ENCODE data around the gene VSIG8.

VSIG8 gene

GRCh38 chr1:159872891-159873290 is 10.4 kb upstream of the VSIG8 start:
- Mint-ChIP-seq H3K27me3 (peaks cover 3% of the 10 kb centered on the region), H3K36me3 (ENCODE audit: low read depth) (no peaks in the 10 kb centered on the region), H3K4me1 (ENCODE audit: low read depth) (peaks cover 5% of the 10 kb centered on the region), H3K9me3 (no peaks in the 10 kb centered on the region), H3K4me3 (no peak overlapping the region), H3K27ac (no peak overlapping the region)

DNA sequence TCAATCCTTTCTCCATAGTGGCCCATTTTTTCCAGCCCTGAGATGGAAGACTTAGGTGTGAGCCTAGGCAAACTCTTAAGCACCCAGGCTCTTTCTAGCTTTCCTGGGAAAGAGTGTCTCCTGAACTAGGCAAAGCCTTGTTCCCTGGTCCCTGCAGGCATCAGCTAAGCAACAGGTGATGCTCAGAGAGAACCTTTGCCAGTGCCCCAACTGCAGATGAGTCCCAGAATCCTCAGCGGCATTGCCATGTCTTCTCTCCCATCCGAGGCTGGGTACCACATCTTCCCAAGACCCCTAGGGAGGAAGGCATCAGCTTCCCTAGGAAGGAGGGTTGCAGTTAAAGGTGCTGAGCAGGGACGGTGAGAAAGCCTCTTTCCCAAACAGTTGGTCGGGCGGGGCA is 8.2 kb upstream of the VSIG8 start:
- no peak overlapping the region for H3K27ac Mint-ChIP-seq
- no peak overlapping the region for H3K4me3 Mint-ChIP-seq
- peaks cover 3% of the 10 kb centered on the region for H3K27me3 Mint-ChIP-seq
- H3K36me3 Mint-ChIP-seq (ENCODE audit: low read depth): no peaks in the 10 kb centered on the region
- no peaks in the 10 kb centered on the region for H3K9me3 Mint-ChIP-seq
- peaks cover 10% of the 10 kb centered on the region for H3K4me1 Mint-ChIP-seq (ENCODE audit: low read depth)

DNA sequence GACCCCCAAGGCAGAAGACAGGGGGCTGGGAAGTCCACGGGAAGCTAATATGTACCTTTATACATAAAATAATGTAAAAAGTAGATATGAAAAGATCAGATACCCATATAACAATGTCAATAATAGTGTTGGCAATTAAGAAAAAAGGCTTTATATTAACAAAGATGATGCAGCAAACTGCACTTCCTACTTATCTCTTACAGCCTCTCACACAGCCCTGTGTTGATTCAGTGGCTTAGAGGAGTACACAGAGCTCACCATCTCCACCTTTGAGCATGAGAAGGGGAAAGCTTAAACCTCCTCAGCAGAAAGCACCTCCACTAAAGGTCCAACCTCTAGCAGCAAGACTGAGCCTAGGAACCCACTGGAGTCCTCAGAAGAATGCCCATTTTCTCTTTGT is 7.2 kb upstream of the VSIG8 start:
- peaks cover 10% of the 10 kb centered on the region for H3K4me1 Mint-ChIP-seq (ENCODE audit: low read depth)
- H3K4me3 Mint-ChIP-seq: no peak overlapping the region
- peaks cover 3% of the 10 kb centered on the region for H3K27me3 Mint-ChIP-seq
- no peaks in the 10 kb centered on the region for H3K9me3 Mint-ChIP-seq
- H3K36me3 Mint-ChIP-seq (ENCODE audit: low read depth): no peaks in the 10 kb centered on the region
- H3K27ac Mint-ChIP-seq: no peak overlapping the region

DNA sequence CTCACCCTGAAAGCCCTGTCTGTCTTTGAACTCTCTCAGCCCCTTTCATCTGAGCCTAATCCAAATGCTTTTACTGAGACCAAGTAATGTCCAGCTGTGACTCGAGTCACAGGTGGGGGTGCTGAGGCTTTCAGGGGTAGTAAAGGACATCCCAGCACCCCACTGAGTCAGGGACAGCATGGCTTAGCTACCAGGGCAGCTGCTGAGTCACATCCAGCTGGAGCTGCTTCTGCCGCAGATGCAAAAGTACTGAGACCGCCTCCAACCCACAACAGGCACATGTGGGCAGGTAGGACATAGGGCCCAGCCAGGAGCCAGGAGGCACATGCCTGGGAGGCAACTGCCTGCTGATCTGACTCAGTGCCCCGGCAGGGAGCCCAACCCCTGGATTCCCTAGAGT is 6.7 kb upstream of the VSIG8 start:
- Mint-ChIP-seq H3K36me3 (ENCODE audit: low read depth) (no peaks in the 10 kb centered on the region), H3K4me3 (no peak overlapping the region), H3K9me3 (no peaks in the 10 kb centered on the region), H3K4me1 (ENCODE audit: low read depth) (peaks cover 10% of the 10 kb centered on the region), H3K27me3 (peaks cover 4% of the 10 kb centered on the region), H3K27ac (no peak overlapping the region)

- no peaks in the 10 kb centered on the region for H3K9me3 Mint-ChIP-seq
- no peak overlapping the region for H3K27ac Mint-ChIP-seq
- H3K4me3 Mint-ChIP-seq: no peak overlapping the region
- peaks cover 6% of the 10 kb centered on the region for H3K27me3 Mint-ChIP-seq
- peaks cover 10% of the 10 kb centered on the region for H3K4me1 Mint-ChIP-seq (ENCODE audit: low read depth)
- H3K36me3 Mint-ChIP-seq (ENCODE audit: low read depth): no peaks in the 10 kb centered on the region
Observed at GRCh38 chr1:159868766-159869165, 6.3 kb upstream of the VSIG8 start.

DNA sequence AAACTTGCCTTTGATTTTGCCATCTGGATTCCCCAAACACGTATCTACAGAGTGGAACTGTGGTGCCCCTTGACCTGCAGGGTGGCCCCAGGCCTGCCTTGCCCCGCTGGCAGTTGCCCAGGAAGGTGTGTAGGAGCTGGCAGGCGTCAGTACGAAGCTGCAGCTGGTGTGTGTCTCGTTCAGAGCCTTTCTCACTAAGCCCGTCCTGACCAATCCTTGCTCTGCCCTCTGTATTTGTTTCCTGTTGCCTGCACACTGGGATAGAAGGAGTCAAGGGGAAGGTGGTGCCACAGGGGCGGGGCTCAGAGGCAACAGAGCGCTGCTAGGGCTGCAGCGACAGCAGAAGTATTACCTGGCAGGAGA is 5.2 kb upstream of the VSIG8 start:
- Mint-ChIP-seq H3K36me3 (ENCODE audit: low read depth) (no peaks in the 10 kb centered on the region), H3K4me1 (ENCODE audit: low read depth) (peaks cover 10% of the 10 kb centered on the region), H3K9me3 (no peaks in the 10 kb centered on the region), H3K27ac (no peak overlapping the region), H3K27me3 (peaks cover 6% of the 10 kb centered on the region), H3K4me3 (no peak overlapping the region)

GRCh38 chr1:159866905-159867663 is 4.6 kb upstream of the VSIG8 start:
- Mint-ChIP-seq H3K27ac (no peak overlapping the region), H3K36me3 (ENCODE audit: low read depth) (no peaks in the 10 kb centered on the region), H3K9me3 (no peaks in the 10 kb centered on the region)

GRCh38 chr1:159866066-159866465 is 3.6 kb upstream of the VSIG8 start:
- Mint-ChIP-seq H3K27me3 (peaks cover 6% of the 10 kb centered on the region), H3K9me3 (no peaks in the 10 kb centered on the region), H3K4me1 (ENCODE audit: low read depth) (peaks cover 10% of the 10 kb centered on the region), H3K4me3 (no peak overlapping the region), H3K36me3 (ENCODE audit: low read depth) (no peaks in the 10 kb centered on the region), H3K27ac (no peak overlapping the region)

More at GRCh38 chr1:159866905-159867663, 4.6 kb upstream of the VSIG8 start:
- Mint-ChIP-seq H3K4me1 (ENCODE audit: low read depth) (peaks cover 10% of the 10 kb centered on the region), H3K27me3 (peaks cover 6% of the 10 kb centered on the region), H3K4me3 (no peak overlapping the region)

DNA sequence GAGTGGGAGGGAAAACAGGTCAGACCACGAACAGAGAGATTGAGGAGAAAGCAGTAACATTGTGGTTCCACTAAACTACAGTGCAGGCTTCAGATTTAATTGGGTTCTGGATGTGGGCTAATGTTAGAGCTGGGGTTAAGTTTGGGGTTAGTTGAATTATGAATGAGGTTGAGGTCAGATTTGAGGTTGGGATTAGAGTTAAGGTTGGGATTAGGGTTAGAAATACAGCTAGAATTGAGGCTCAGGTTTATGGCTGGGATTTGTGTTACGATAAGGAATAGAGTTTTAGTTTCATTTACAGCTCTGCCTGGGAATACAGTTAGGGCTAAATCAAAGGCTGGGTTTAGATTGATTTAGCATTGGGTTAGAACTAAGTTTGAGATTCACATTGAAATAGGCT is 1.8 kb upstream of the VSIG8 start:
- Mint-ChIP-seq H3K4me1 (ENCODE audit: low read depth) (peaks cover 10% of the 10 kb centered on the region), H3K36me3 (ENCODE audit: low read depth) (no peaks in the 10 kb centered on the region), H3K27ac (no peak overlapping the region), H3K4me3 (no peak overlapping the region), H3K27me3 (peaks cover 6% of the 10 kb centered on the region), H3K9me3 (no peaks in the 10 kb centered on the region)

DNA sequence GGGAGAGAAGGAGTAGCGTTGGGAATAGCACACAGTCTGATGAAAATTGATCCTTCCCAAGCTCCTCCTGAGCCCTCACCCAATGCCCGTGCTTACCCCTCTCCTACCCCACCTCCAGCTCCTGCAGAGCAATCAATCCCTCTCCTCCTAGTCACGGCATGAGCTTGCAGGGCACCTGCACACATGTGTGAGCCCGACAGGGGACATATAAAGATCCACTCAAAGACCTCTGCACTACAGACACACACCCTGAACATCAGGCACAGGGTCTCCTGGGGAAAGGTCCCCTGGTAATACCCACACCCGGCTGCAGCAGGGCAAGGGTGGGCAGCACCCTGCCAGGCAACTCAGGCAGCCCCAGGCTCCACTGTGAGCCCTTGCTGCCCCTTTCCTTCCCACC is 426 bp downstream of the VSIG8 start:
- Mint-ChIP-seq H3K36me3 (ENCODE audit: low read depth) (no peaks in the 10 kb centered on the region), H3K4me3 (no peak overlapping the region), H3K4me1 (ENCODE audit: low read depth) (peaks cover 6% of the 10 kb centered on the region), H3K27ac (no peak overlapping the region), H3K27me3 (peaks cover 6% of the 10 kb centered on the region), H3K9me3 (no peaks in the 10 kb centered on the region)

- Mint-ChIP-seq H3K27me3 (peaks cover 6% of the 10 kb centered on the region), H3K36me3 (ENCODE audit: low read depth) (no peaks in the 10 kb centered on the region), H3K4me1 (ENCODE audit: low read depth) (peaks cover under 1% of the 10 kb centered on the region), H3K4me3 (no peak overlapping the region), H3K27ac (no peak overlapping the region), H3K9me3 (no peaks in the 10 kb centered on the region)
Observed at GRCh38 chr1:159861218-159861617, 1.2 kb downstream of the VSIG8 start.

GRCh38 chr1:159860456-159860855 is 2.0 kb downstream of the VSIG8 start:
- H3K27ac Mint-ChIP-seq: no peak overlapping the region
- peaks cover 6% of the 10 kb centered on the region for H3K27me3 Mint-ChIP-seq
- H3K36me3 Mint-ChIP-seq (ENCODE audit: low read depth): no peaks in the 10 kb centered on the region
- H3K9me3 Mint-ChIP-seq: no peaks in the 10 kb centered on the region
- no peak overlapping the region for H3K4me3 Mint-ChIP-seq
- H3K4me1 Mint-ChIP-seq (ENCODE audit: low read depth): peaks cover under 1% of the 10 kb centered on the region

- no peak overlapping the region for H3K27ac Mint-ChIP-seq
- peaks cover 5% of the 10 kb centered on the region for H3K4me1 Mint-ChIP-seq (ENCODE audit: low read depth)
- peaks cover 6% of the 10 kb centered on the region for H3K27me3 Mint-ChIP-seq
- H3K9me3 Mint-ChIP-seq: no peaks in the 10 kb centered on the region
- H3K36me3 Mint-ChIP-seq (ENCODE audit: low read depth): no peaks in the 10 kb centered on the region
- H3K4me3 Mint-ChIP-seq: no peak overlapping the region
Observed at GRCh38 chr1:159859767-159860322, 2.6 kb downstream of the VSIG8 start.

DNA sequence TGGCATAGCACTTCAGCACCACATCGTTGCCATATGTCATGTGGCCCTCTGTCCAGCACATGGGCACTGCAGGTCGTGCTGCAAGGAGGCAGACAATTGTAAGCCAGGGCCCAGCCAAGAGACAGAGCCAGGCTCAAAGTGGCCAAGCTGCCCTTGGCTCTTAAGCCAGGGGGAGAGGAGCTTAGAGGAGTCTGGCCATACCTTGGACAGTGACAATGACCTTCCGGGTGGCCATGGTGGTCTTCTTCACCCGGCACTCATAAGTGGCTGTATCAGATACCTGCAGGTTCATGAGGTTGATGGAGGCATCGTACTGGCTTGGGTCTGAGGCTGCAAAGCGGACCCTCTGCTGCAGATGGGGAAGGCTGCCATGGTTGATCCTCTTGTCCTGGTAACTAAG is 4.6 kb downstream of the VSIG8 start:
- Mint-ChIP-seq H3K27me3 (no peaks in the 10 kb centered on the region), H3K9me3 (no peaks in the 10 kb centered on the region), H3K36me3 (ENCODE audit: low read depth) (no peaks in the 10 kb centered on the region), H3K4me1 (ENCODE audit: low read depth) (peaks cover 12% of the 10 kb centered on the region), H3K4me3 (no peak overlapping the region), H3K27ac (no peak overlapping the region)

DNA sequence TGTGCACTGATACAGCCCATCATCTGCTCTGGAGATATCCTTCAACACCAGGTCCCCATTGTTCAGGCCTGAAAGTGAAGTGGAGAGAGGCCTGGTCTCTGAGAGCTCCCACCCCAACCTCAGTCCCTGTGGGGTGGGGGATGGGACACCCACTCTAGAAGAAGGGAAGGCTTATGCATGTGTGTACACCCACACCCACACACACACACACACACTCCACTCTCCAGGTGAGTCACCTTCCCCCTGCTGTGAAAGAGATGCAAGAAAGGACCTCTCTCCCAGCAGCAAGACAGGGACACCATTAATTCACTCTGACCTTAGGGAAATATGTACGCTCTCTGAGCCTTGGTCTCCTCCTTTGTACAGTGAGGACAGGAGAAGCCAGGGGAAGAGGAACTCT is 5.9 kb downstream of the VSIG8 start:
- Mint-ChIP-seq H3K4me1 (ENCODE audit: low read depth) (peaks cover 12% of the 10 kb centered on the region), H3K4me3 (no peak overlapping the region), H3K27ac (peak overlapping the region; percentile 18), H3K36me3 (ENCODE audit: low read depth) (no peaks in the 10 kb centered on the region), H3K9me3 (no peaks in the 10 kb centered on the region), H3K27me3 (no peaks in the 10 kb centered on the region)

GRCh38 chr1:159855709-159856108 is 6.7 kb downstream of the VSIG8 start:
- no peak overlapping the region for H3K4me3 Mint-ChIP-seq

More at GRCh38 chr1:159855709-159856108, 6.7 kb downstream of the VSIG8 start:
- Mint-ChIP-seq H3K27ac (no peak overlapping the region), H3K27me3 (no peaks in the 10 kb centered on the region), H3K36me3 (ENCODE audit: low read depth) (no peaks in the 10 kb centered on the region), H3K9me3 (no peaks in the 10 kb centered on the region), H3K4me1 (ENCODE audit: low read depth) (peaks cover 12% of the 10 kb centered on the region)

Data from stimulated activated naive CD8-positive, alpha-beta T cell treated with anti-CD3 and anti-CD28 coated beads, Interleukin-15, Interleukin-2, amounts not matched to agents 100 ng/mL and 50 ng/mL, for 24 hours (primary cell).